OCI-LY7 (cell line): ENCODE data around the gene SLC25A41. TPM values are rescaled to one million over a fixed set of nuclear protein-coding genes. Genes with fewer than 3 reads are reported as not detected.

Source experiments
- BruUV-seq: library from RNA; stranded (reverse); fragments of 400-500 nt; replicated peaks from 2 replicates; lab custom pipeline; 2021; lab: Mats Ljungman, UMichigan
- CTCF ChIA-PET: fragments of 300-600 bp; sonication (Branson Sonifier 250); formaldehyde crosslinking; loops from one replicate; lab custom pipeline; 2022; ENCODE audit warnings: antibody characterized with exemption; ENCODE audit not compliant: unreplicated experiment; lab: Charles Lee
- POLR2A ChIA-PET: fragments of 300-600 bp; sonication (Branson Sonifier 250); formaldehyde crosslinking; loops from one replicate; lab custom pipeline; 2022; ENCODE audit warnings: antibody characterized with exemption; lab: Charles Lee
- DNase-seq: peaks from one replicate; pipeline ENCODE4 v3.0.0-alpha.2; 2015; ENCODE audit warnings: low spot score
- H2AFZ ChIP-seq: fragments of 200-600 bp; sonication (generic), shearing (Covaris generic); 2 replicates; pipeline ENCODE4 v1.6.1; 2014; ENCODE audit warnings: mild to moderate bottlenecking, antibody characterized with exemption, low read length, moderate library complexity
- H3K27ac ChIP-seq: fragments of 200-600 bp; sonication (generic); 2 replicates; pipeline ENCODE4 v1.5.1; 2014; ENCODE audit warnings: mixed run types, low read depth, mild to moderate bottlenecking, moderate library complexity, low read length, inconsistent platforms; ENCODE audit not compliant: poor library complexity, severe bottlenecking
- H3K36me3 ChIP-seq: fragments of 200-600 bp; sonication (generic); 2 replicates; pipeline ENCODE4 v1.6.1; 2014; ENCODE audit warnings: mild to moderate bottlenecking, antibody characterized with exemption, low read length, moderate library complexity, mixed read lengths; ENCODE audit not compliant: insufficient read depth
- H3K4me1 ChIP-seq: fragments of 200-600 bp; sonication (generic); 2 replicates; pipeline ENCODE4 v1.5.1; 2014; ENCODE audit warnings: mild to moderate bottlenecking, low read length; ENCODE audit not compliant: insufficient read depth, poor library complexity, severe bottlenecking
- H3K4me2 ChIP-seq: fragments of 200-600 bp; sonication (generic); 2 replicates; pipeline ENCODE4 v1.6.1; 2014; ENCODE audit warnings: mild to moderate bottlenecking, low read length
- H3K4me3 ChIP-seq: fragments of 200-600 bp; sonication (generic); 2 replicates; pipeline ENCODE4 v1.5.1; 2014; ENCODE audit warnings: mild to moderate bottlenecking, low read depth, low read length; ENCODE audit not compliant: poor library complexity, severe bottlenecking
- H3K79me2 ChIP-seq: fragments of 200-600 bp; sonication (generic); 2 replicates; pipeline ENCODE4 v1.6.1; 2016; ENCODE audit warnings: low read depth, mild to moderate bottlenecking, low read length, moderate library complexity, mixed read lengths; ENCODE audit not compliant: insufficient read depth
- H3K9me2 ChIP-seq: fragments of 200-600 bp; sonication (generic); 2 replicates; pipeline ENCODE4 v1.6.1; 2016; ENCODE audit warnings: mild to moderate bottlenecking, low read length, mixed read lengths; ENCODE audit not compliant: insufficient read depth
- H3K9me3 ChIP-seq: fragments of 200-600 bp; sonication (generic); 2 replicates; pipeline ENCODE4 v1.6.1; 2014; ENCODE audit warnings: mild to moderate bottlenecking, mixed run types, low read length, mixed read lengths
- H4K20me1 ChIP-seq: fragments of 200-600 bp; sonication (generic); 2 replicates; pipeline ENCODE4 v1.6.1; 2014; ENCODE audit warnings: mild to moderate bottlenecking, antibody characterized with exemption, low read length, moderate library complexity, mixed read lengths; ENCODE audit not compliant: insufficient read depth
- CTCF ChIP-seq: fragments of 200-600 bp; sonication (generic); conservative IDR thresholded peaks from 2 replicates; pipeline ENCODE4 v1.5.1; 2014; ENCODE audit warnings: mild to moderate bottlenecking, antibody characterized with exemption, low read length, moderate library complexity, mixed read lengths
- EZH2phosphoT487 ChIP-seq: fragments of 200-600 bp; sonication (generic); IDR thresholded peaks from 2 replicates; pipeline ENCODE4 v1.6.1; 2018; ENCODE audit warnings: low read depth, borderline replicate concordance, mild to moderate bottlenecking, mixed run types, antibody characterized with exemption, low read length, moderate library complexity, mixed read lengths
- intact Hi-C: fragments of 100-400 bp; cut with micrococcal nuclease; formaldehyde crosslinking; loops from one replicate; pipeline ENCODE4 v1.10.0; 2022; ENCODE audit not compliant: unreplicated experiment
- total RNA-seq, 2 experiments: library from RNA; depleted of rRNA in 1 of 2; stranded (reverse); fragments of >200 nt in 1 of 2; shearing (Covaris generic) in 1 of 2; gene quantifications; 2 replicates each; pipeline ENCODE4 v1.2.3, GENCODE V29; 2014 to 2022

Gene SLC25A41
- total RNA-seq, 2 experiments from 2014 or later, result not detected

DNA sequence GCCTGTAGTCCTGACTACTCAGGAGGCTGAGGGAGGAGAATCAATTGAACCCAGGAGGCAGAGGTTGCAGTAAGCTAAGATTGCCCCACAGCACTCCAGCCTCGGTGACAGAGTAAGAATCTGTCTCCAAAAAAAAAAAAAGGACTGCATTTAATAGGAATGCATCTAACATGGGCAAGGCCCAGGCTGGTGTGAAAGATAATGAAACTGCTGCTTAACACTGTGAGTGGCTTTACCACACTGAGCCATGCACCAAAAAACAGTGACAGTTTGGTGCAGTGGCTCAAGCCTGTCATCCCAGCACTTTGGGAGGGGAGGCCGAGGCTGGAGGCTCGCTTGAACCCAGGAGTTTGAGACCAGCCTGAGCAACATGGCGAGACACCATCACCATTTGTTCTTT, 49.2 kb downstream of the SLC25A41 start:
- Histone ChIP-seq H3K36me3 (peaks cover 85% of the 10 kb centered on the region), H3K4me2 (no peak overlapping the region), H2AFZ (no peak overlapping the region), H3K4me1 (no peaks in the 10 kb centered on the region), H3K4me3 (no peak overlapping the region), H4K20me1 (no peaks in the 10 kb centered on the region), H3K9me3 (no peaks in the 10 kb centered on the region), H3K79me2 (no peaks in the 10 kb centered on the region), H3K9me2 (no peaks in the 10 kb centered on the region), H3K27ac (no peak overlapping the region)
- ChIA-PET POLR2A (no interaction called here), CTCF (no interaction called here)
- intact Hi-C loops, result no loop called here
- BruUV-seq, result no TSS peak
- TF ChIP-seq CTCF (no peak), EZH2phosphoT487 (no peak)
- DNase-seq, result no peak

GRCh38 chr19:6383188-6383587, 50.4 kb downstream of the SLC25A41 start:
- ChIA-PET POLR2A (interaction anchor here (0.9 kb wide), 1 partner anchor 11 kb away, joined by 4 read pairs; the partner anchor contains the start of gene ALKBH7), CTCF (interaction anchor here (0.6 kb wide), 1 partner anchor 477 kb away, joined by 3 read pairs; no protein-coding TSS in a partner anchor)
- no peak overlapping the region for H3K27ac ChIP-seq
- H3K4me2 ChIP-seq, result no peak overlapping the region
- no peak overlapping the region for H2AFZ ChIP-seq
- TF ChIP-seq CTCF (no peak), EZH2phosphoT487 (no peak)
- H3K9me2 ChIP-seq, result no peaks in the 10 kb centered on the region
- no peak overlapping the region for H3K4me3 ChIP-seq
- peaks cover 88% of the 10 kb centered on the region for H3K36me3 ChIP-seq
- intact Hi-C loops, result no loop called here
- no peak for DNase-seq
- H3K4me1 ChIP-seq, result no peaks in the 10 kb centered on the region
- H3K79me2 ChIP-seq, result no peaks in the 10 kb centered on the region
- no peaks in the 10 kb centered on the region for H3K9me3 ChIP-seq
- H4K20me1 ChIP-seq, result no peaks in the 10 kb centered on the region
- no TSS peak for BruUV-seq

GRCh38 chr19:6381030-6381750, 52.4 kb downstream of the SLC25A41 start:
- POLR2A ChIA-PET, result no interaction called here
- Histone ChIP-seq H3K9me2 (no peaks in the 10 kb centered on the region), H4K20me1 (no peaks in the 10 kb centered on the region), H3K4me2 (no peak overlapping the region), H3K27ac (no peak overlapping the region), H3K36me3 (peaks cover 76% of the 10 kb centered on the region), H3K9me3 (no peaks in the 10 kb centered on the region), H2AFZ (no peak overlapping the region), H3K4me3 (no peak overlapping the region), H3K4me1 (no peaks in the 10 kb centered on the region), H3K79me2 (no peaks in the 10 kb centered on the region)
- intact Hi-C loops, result no loop called here
- no peak for DNase-seq
- TF ChIP-seq CTCF, result no peak
- no peak for TF ChIP-seq EZH2phosphoT487
- no TSS peak for BruUV-seq
- CTCF ChIA-PET, result no interaction called here
